Activated naive CD4-positive, alpha-beta T cell treated with Interleukin-2 at 50 U/mL for 16 hours (primary cell): ENCODE measurements around the gene BABAM2.

Experiments used
- DNase-seq: peaks from one replicate; pipeline ENCODE4 v3.0.0-alpha.2; 2020

BABAM2 gene

DNA sequence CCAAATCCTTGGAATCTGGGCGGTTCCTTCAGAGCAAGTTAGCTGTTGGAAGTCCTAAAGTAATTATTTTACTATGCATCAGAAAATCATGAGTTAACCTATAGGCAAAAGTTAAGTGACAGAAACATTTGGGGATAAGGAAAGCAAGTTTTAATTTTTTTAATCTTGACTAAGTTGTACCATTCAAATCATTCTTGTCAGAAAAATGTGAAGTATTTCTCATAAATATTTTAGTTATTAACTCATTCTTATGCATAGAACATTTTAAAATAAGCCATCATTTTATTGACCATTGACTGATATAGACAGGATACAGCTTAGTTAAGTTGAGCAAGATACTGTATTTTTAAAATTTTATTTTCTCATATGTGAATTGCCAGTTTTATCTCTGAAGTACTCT, 403.9 kb downstream of the BABAM2 start:
- DNase-seq: no peak

GRCh38 chr2:28296243-28296642, 405.7 kb downstream of the BABAM2 start:
- no peak for DNase-seq

DNA sequence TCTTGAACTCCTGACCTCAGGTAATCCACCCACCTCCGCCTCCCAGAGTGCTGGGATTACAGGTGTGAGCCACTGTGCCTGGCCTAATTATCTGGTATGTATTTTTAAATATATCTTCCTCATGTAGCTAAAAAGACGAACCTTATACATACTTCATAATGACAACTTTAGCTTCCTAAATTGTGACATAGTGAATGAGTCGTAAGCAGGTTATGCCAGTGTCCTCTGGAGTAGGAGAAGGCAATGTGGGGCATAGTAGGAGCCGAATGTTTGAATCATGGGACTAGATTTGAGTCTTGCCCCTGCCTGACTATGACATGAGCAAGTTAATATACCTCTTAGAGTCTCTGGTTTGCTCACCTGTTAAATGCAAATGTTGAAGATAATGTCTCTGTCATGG, 406.4 kb downstream of the BABAM2 start:
- DNase-seq: no peak

GRCh38 chr2:28297531-28297930, 407.0 kb downstream of the BABAM2 start:
- DNase-seq: no peak

- no peak for DNase-seq
Observed at GRCh38 chr2:28298406-28298805, 407.9 kb downstream of the BABAM2 start.

GRCh38 chr2:28300485-28301341, 410.2 kb downstream of the BABAM2 start:
- no peak for DNase-seq

DNA sequence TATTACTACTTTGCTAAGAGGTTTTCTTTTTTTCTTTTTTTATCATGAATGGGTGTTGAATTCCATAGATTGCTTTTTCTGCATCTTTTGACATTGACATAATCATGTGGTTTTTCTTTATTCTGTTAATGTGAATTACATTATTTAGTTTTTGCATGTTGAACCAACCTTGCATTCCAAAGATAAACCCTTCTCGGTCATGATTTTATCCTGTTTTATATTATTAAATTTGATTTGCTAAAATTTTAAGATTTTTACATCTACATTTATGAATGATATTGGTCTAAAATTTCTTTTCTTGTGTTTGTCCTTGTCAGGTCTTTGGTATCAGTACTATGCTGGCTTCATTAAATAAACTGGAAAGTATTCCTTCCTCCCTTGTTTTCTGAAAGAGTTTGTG, 414.7 kb downstream of the BABAM2 start:
- no peak for DNase-seq

GRCh38 chr2:28310107-28310506, 419.6 kb downstream of the BABAM2 start:
- no peak for DNase-seq

DNA sequence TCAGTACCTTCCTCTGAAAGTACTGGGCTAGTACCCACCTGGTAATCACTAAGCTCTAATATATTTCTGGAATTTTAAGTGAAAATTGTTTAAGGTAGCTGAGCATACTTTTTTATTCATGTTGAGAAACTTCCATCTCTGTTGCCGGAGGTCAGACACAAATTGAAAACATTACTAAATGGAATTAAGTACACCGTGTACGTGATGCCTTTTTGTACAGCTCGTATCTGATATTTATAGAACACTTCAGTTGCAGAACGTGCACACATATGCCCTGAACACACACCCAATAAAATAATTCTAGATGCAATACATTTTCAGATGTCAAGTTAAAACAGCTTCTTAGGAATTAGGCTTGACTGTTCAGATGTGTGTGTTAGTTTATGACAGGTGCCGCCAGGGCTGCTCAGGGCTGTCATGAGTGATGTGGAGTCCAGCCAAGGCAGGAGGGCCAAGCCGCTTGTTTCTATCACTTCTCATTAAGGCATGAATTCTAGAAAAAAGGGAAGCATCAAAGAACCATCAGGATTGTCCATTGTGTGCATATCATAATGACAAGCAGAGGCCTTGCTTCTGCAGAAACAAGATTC, 421.2 kb downstream of the BABAM2 start:
- DNase-seq: no peak

- no peak for DNase-seq
Observed at GRCh38 chr2:28312307-28313219, 422.0 kb downstream of the BABAM2 start.

DNA sequence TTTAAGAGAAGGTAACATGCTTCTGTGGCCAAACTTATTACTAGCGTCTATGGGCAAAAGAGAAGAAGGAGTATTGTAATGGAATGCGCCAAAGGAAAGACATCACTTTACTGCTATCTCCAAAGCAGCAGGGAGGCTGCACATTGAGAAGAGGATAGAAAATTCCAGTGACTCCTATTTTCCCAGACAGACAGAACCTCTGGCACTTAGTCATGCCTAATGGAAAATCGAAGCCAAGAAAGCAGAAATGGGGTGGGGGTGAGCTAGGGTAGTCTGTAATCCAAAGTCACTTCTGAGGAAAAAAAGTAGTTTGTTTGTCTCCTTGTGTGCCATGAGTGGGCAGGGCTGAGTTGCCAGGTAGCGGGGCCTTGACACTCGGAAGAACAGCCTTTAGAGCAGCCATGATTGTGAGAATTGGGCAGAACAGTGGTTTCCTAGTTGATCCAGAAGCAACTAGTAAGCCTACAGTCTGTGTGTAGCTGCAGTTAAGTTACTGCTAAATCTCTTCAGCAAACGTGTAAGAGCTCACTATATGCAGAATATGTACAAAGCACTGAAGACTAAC, 422.8 kb downstream of the BABAM2 start:
- no peak for DNase-seq

DNA sequence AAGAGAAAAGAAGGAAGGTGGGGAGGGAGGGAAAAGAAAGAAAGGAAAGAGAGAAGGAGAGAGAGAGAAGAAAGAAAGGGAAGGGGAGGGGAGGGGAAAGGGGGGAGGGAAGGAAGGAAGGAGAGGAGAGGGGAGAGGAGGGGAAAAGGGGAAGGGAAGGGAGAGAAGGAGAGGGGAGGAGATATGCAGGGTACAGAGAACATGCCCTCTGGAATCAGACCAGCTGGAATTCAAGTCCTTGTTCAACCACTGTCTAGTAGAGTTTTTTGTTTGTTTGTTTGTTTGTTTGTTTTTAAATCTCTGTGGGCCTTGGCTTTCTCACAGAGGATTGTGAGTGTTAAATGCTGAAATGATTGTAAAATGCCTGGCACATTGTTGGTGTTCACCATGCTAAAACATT, 424.4 kb downstream of the BABAM2 start:
- DNase-seq: no peak

DNA sequence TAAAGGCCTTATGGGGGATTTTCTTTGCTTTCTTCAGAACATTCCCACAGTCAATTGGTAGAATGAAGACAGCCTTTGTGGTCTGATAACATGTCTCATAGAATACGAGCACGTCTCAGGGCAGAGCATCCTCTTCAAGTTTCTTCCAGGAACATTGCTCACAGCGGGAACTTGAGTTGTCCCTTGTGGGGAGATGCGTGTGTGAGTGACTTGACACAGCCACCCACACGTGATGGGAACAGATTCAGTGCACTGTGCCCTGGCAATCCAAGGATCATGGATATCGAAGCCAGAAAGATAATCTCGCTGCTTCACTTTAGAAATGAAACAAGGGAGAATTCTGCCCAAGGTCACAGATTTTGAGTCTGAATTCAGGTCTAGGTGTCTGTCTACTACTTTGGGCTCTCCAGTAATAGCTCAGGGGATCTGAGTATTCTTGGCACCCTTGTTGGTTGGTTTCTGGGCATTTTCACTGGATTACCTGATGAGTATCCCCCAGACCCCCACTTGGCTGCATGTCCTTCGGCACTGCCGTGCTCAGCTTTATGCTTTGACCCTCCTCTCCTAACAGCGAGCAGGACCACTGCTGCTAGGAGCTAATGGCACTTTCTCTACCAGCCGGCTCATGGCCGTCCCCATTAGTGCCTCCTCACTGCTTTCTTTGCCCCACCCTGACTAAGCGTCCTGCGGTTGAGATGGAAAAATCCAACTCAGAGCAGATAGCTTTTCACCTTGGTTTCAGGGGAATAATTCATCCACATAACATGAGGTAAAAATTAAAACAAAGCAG, 426.2 kb downstream of the BABAM2 start:
- no peak for DNase-seq

DNA sequence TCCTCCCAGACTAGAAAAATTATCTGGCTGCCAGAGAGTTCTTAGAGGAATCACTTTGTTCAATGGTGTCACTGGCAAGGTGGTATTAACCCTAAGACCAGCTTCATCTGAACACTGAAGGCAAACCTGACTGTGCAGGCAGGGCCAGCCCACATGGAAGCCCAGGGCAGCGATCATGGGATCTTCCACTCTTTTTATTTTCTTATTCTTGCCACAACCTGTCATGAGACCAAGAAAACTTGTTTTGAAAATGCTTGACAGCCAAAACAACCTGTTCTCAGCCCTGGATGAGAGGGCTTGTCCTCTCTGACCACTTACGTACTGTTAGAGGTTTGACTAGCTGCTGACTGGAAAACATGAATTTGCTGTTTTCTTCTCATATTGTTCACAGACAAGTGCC, 426.9 kb downstream of the BABAM2 start:
- DNase-seq: no peak

GRCh38 chr2:28318023-28318422, 427.5 kb downstream of the BABAM2 start:
- DNase-seq: no peak

DNA sequence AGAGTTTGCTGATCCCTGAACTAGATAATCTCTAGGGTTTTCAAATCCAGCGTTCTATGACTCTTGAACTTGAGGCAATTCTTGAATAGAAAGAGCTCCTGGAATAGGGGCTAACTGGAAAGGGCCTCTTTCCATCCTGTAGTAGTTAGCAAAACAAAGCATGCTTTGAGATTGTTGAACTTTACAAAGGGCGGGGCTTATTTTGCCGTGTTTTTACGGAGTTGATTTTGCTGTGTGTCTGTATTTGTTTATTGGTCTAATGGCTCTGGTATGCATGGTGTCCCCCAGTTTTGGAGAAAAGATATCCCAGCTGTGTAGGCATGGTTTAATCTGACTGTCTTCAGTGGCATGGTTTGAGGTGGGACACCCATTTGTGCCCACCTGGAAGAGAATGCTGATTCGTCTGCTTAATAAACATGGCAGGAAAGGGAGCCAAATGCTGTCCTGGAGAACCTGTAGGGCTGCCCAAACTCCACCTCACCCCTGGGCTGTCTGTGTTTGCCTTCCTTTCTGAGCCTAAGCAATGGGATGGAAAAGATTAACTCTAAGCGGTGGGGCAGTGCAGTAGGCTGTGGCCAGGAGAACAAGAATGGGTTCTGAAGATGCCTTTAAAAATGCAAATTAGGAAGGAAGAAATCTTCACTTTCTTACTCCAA, 428.1 kb downstream of the BABAM2 start:
- no peak for DNase-seq

DNA sequence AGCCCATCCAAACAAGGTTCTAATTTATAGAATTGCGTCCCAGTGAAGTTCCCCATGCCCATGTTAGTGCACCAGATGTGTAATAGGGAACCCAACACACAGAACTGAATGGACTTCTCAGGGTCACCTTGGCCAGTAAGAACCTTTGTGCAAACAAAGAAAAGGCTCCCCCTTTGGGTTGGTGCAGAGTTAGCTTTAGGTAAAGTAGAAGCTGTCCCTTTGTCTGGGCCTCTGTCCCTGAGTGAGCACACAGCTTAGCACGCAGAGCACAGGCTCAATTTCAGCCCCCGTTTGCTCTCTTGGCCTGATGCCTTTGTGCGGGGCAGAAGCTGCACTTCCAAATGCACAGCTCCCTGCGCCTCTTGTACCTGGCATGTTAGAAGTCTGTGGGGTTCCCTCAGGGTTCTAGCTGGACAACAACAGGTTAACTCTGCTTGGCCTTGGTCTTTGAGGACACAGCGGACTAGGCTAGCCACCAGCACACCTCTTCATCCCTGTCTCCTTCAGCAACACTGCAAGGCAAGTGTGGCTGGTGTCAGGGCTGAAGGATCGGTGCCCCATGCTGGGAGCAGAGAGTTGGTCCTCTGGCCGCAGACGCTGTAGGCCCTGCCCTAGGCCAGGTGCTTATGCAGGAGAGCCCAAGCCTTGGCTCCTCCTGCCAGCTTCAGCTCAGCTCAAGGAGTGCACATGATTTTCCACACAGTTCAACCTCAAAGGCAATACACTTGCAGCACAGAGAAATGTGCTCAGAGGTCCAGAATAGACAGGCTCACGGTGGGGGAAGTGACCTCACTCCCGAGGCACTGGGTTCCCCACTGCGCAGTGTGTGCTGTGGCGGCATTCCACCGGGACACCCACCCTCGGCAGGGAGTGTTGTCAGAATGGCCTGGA, 428.8 kb downstream of the BABAM2 start:
- no peak for DNase-seq

DNA sequence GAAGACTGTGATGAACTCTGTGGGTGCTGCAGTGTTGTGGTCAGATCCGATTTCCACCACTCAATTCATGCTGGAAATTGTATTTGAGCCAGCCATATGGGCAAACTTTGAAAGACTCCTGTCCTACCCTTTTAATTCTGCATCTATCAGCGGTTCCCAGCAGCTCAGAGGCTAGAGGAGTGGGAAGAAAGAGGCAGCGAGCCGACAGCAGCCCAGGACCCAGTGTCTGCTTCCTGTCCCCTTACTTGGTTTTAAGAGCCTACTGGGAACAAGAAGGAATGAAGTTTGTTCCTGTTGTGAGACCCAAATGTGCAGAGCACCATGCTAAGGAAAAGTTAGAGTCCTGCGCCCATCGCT, 429.5 kb downstream of the BABAM2 start:
- no peak for DNase-seq

DNA sequence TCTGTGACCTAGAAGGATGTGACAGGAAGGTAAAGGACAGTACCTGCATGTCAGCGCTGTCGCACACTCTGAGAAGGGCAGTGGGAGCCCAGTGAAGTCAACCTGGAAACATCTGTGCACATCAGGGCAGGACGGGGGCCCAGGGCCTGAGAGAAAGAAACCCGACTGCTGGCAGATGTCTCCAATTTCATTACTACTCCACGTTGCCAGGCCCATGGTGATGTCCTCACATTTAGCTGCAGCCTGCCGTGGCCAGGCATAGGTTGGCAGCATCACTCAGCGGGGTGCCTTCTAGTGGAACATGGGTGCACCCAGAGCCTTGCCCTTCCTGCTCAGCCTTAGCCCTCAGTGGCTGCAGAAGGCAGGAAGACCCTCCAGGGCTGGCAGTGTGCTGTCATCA, 429.8 kb downstream of the BABAM2 start:
- no peak for DNase-seq

- no peak for DNase-seq
Observed at GRCh38 chr2:28321426-28321825, 430.9 kb downstream of the BABAM2 start.

DNA sequence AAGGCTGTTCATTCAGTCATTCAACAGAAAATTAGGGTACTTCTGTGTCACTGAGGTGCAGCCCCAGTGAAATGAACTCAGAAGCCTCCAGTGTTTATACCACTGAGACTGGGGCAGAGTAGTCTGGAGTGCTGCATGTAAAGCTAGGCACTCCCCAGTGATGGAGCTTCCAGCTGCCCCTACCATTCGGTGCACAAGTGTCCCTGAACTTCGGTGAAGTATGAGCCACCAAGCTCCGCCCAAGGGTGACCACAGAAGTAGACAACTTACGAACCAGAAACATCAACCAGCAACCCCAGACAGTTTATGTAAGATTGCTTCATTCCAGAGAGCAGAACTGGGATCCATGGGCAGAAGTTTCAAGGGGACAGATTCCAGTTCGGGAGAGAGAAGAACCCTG, 431.5 kb downstream of the BABAM2 start:
- no peak for DNase-seq
